Measurements from ENCODE around the gene ATP8B1.
"Not testable (repeated sequence)": the region's sequence is repeated elsewhere in the genome, so short reads cannot be mapped to it uniquely, and the experiment has no call there.

The ATP8B1 gene

DNA sequence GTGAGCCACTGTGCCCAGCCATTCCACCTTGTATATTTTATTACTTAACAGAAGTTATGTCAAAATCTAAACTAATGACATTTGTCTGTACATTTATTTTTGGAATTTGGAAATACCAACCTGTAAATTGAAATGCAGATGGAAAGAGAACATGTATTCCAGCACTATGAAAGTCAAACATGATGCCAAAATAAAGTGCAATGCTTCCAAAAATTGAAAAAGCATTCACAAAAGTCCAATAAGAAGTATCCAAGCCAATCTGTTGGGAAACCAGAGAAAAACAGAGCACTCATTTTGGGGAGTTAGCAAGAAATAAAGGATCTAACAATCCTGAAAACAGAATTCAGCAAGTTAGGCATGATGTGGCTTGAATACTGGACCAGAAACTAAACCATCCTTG, 151.2 kb downstream of the ATP8B1 start:
- FAIRE-seq, result no peak

- FAIRE-seq, result no peak
Measured at GRCh38 chr18:57649556-57650500, 153.3 kb downstream of the ATP8B1 start.

DNA sequence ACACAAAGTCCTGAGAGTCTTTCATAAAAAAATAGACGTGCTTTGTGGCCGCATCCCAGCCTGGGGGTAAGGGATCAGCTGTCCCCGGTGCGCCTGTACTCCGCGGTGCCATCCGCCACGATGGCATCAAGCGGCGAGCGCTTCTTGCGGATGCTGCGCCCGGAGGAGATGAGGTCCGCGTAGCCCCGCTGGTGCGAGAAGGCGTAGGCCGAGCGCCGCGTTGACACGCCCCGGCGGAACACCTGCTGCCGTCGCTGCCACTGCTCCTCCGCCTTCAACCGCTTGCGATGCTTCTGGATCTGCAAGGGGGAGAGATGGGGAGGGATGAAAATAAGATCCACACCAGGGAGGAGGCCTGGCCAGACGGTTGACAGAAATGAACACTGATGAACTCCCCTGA, 154.7 kb downstream of the ATP8B1 start:
- FAIRE-seq, result no peak

- no peak for FAIRE-seq
Measured at GRCh38 chr18:57644540-57644939, 158.6 kb downstream of the ATP8B1 start.

- FAIRE-seq, result not testable (repeated sequence)
Measured at GRCh38 chr18:57643726-57644125, 159.4 kb downstream of the ATP8B1 start.

DNA sequence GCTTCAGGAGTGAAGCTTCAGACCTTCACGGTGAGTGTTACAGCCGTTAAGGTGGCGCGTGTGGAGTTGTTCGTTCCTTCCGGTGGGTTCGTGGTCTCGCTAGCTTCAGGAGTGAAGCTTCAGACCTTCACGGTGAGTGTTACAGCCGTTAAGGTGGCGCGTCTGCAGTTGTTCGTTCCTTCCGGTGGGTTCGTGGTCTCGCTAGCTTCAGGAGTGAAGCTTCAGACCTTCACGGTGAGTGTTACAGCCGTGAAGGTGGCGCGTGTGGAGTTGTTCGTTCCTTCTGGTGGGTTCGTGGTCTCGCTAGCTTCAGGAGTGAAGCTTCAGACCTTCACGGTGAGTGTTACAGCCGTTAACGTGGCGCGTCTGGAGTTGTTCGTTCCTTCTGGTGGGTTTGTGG, 160.7 kb downstream of the ATP8B1 start:
- not testable (repeated sequence) for FAIRE-seq

- FAIRE-seq, result no peak
Measured at GRCh38 chr18:57640749-57641148, 162.4 kb downstream of the ATP8B1 start.

DNA sequence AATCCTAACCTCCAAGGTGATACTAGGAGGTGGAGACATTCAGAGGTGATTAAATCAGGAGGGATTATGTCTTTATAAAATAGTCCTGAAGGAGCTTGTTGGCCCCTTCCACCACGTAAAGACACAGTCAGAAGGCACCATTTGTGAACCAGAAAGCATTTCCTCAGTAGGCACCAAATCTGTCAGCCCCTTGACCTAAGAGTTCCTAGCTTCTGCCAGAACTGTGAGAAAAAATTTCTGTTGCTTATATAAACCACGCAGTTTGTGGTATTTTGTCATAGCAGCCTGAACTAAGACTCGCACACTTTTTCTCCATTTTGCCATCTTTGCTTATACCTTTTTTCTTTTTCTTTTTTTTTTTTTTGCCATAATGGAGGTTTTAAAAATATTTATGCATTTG, 162.9 kb downstream of the ATP8B1 start:
- FAIRE-seq, result no peak

DNA sequence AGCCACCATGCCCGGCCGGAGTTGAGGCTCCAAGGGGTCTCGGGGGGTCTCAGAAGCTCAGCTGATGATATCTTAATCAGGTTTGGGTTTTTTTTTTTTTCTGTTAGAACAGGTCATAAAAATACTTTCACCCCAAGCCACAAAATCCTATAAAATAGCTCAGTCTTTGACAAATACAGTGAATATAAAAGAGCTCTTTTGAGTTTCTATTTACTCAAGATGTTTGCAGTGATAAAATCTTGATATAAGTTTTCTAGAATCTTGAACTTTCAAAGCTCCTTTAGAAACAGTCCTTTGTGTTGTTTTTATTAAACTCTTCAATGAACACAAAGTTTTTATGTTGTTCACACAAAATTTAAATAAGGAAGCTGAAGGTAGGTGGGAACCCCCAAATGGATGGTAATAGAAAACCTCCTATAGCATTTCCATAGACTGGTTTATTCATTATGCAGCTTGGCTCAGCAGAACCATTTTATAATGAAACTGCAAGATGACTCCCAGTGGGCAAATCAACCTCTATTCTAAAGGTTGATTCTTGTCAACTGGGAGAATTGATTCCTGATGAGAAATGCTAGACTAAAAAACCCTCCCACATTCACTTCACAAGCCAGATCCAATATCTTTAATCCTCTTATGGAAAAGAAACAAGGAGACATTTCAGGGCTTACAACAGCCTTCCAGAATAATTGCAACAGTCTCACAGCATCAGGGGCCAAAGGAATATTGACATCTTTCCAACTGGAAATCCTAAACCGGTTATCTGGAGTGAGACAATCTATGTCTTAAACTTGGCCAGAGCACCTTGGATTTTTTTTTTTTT, 167.9 kb downstream of the ATP8B1 start:
- FAIRE-seq, result no peak

GRCh38 chr18:57631697-57632096, 171.4 kb downstream of the ATP8B1 start:
- no peak for FAIRE-seq

- FAIRE-seq, result no peak
Measured at GRCh38 chr18:57630754-57631595, 172.1 kb downstream of the ATP8B1 start.

DNA sequence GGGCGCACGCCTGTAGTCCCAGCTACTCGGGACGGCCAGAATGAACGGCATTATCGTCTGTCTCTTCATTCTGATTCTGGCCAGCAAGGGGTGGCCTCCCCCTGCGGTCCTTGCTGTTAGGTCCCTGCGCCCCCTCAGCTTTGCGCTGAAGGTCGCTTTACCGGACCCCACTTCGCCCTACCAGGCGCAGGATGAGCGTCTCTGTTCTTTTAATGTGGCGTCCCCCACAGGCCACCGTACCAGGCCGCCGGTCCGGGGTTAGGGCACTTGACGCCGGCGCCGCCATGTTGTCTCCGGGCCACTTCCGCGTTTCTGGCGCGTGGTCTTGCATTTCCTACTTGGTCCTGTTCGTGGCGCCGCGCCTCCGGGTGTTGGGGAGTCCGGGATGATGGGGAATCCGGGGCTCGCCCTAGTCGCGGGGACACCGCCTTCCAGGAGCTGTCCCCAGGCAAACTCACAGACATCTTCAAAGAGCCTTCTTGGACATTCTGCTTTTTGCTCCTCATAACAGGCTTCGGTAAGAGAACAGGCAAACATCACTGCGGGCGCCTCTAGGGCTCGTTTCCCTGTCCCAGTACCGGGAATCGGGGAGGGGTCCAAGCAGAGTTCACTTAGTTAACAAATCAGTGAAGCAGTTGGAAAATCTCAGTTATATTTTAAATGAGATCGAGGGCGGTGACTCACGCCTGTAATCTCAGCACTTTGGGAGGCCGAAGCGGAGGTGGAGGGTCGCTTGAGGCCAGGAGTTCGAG, 172.9 kb downstream of the ATP8B1 start:
- FAIRE-seq, result no peak

GRCh38 chr18:57629422-57629821, 173.7 kb downstream of the ATP8B1 start:
- FAIRE-seq, result no peak

DNA sequence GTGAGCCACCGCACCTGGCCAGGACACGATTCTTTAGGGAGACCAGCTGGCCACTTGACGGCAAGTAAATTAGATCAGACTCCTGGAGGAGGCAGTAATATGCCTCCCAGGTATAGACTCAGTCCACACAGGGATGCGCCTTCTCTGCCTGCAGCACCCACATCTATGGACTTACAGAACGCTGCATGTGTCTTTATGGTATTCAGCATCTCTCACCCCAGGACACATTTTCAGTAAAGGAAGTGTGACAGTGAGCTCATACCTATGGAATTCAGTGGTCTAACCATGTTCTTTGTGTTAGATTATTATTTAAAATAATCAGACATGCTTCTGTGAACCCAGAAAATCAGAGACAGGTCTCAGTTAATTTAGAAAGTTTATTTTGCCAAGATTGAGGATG, 175.6 kb downstream of the ATP8B1 start:
- FAIRE-seq, result no peak

DNA sequence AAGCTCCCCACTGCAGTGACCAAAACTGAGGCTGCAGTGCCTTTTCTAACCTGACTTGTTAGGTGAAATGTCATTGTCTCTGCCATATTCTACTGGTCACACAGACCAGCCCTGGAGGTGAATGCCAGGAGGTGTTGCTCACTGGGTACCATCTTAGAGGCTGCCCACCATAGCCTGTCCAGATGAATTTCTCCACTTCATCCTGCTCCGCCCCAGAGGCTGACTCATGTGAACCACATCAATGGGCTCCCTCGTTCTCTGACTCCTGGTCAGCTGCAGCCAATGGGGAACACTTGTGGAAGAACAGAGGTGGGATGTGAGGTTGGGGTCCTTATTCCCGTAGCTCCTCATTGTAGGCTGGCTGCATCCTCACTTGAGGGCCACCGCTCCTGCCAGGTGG, 178.1 kb downstream of the ATP8B1 start:
- FAIRE-seq, result no peak

- no peak for FAIRE-seq
Measured at GRCh38 chr18:57621246-57621604, 181.9 kb downstream of the ATP8B1 start.

- no peak for FAIRE-seq
Measured at GRCh38 chr18:57619876-57620275, 183.2 kb downstream of the ATP8B1 start.

DNA sequence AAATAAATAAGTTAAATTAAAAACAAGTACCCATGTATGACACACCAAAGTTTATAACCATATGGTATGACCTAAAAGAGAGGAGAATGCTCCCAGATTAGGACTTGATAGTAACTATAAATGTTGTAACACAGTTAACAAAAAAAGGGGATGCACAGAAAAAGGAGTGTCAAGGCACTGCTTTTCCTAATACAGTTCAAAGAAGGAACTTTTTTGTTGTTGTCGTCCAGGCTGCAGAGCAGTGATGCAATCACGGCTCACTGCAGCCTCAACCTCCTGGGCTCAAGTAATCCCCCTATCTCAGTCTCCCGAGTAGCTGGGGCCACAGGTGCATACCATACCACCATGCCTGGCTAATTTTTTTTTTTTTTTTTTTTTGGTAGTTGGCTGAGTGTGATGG, 184.2 kb downstream of the ATP8B1 start:
- FAIRE-seq, result no peak

DNA sequence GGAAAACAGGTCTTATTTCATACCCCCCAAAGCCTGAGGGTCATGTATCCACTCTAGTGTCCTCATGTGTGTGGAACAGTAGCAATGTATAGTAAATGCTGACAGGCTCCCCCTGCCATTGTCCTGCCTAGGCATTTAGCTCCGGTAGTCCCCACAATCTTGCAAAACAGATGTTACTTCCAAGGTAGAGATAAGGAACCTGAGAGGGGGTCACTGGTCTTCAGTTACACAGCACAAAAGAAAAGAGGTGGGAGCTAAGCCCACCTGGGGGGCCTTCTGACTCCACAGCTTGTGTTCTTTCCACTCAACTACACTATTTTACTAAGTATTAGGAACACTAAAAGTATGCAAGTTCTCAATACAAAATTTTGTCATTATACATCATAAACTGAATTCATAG, 199.2 kb downstream of the ATP8B1 start:
- FAIRE-seq, result no peak

Data from A204.1 (cell line).